ENCODE measurements around the gene ADAM10. TPM values are rescaled to one million over a fixed set of nuclear protein-coding genes. Genes with fewer than 3 reads are reported as not detected.
A peak's percentile ranks its signal among the peaks of the same experiment; 100 is the strongest.

The ADAM10 gene
- total RNA-seq, 1 donor from 2014 or later = 287 TPM

DNA sequence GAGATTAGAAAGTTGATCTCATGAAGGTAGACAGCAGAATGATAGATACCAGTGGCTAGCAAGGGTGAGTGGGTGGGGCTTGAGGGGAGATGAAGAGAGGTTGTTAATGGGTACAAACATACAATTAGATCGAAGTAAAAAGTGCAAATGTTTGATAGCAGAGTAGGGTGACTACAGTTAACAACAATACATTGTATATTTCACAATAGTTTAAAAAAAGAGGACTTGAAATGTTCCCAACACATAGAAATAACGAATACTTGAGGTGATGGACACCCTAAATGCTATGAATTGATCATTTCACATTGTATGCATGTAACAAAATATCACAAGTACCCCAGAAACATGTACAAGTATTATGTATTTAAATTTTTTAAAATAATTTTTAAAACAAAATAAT lies 47.3 kb downstream of the ADAM10 start:
- Mint-ChIP-seq H3K4me3 (ENCODE audit: unreplicated experiment) (no peak overlapping the region), H3K27me3 (ENCODE audit: unreplicated experiment) (no peaks in the 10 kb centered on the region), H3K4me1 (ENCODE audit: unreplicated experiment) (peaks cover 7% of the 10 kb centered on the region), H3K27ac (ENCODE audit: unreplicated experiment) (no peak overlapping the region), H3K36me3 (ENCODE audit: low read depth, unreplicated experiment) (peaks cover 15% of the 10 kb centered on the region), H3K9me3 (ENCODE audit: unreplicated experiment) (no peaks in the 10 kb centered on the region)
- no peak for TF ChIP-seq CTCF (IDR thresholded peaks at IDR 0.05; ENCODE audit: unreplicated experiment)
- DNase-seq (ENCODE audit: low spot score) = no peak

DNA sequence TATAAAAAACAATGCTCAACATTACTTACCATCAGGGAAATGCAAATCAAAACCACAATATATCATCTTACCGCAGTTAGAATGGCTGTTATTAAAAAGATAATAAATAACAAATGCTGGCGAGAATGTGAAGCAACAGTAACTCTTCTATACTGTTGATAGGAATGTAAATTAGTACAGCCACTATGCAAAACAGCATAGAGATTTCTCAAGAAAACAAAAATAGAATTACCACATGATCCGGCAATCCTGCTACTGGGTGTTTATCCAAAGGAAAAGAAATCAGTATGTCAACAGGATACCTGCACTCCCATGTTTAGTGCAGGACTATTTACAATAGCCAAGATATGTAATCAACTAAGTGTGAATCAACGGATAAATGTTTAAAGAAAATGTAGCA lies 48.1 kb downstream of the ADAM10 start:
- Mint-ChIP-seq H3K36me3 (ENCODE audit: low read depth, unreplicated experiment) (peaks cover 13% of the 10 kb centered on the region), H3K27me3 (ENCODE audit: unreplicated experiment) (no peaks in the 10 kb centered on the region), H3K9me3 (ENCODE audit: unreplicated experiment) (no peaks in the 10 kb centered on the region), H3K27ac (ENCODE audit: unreplicated experiment) (no peak overlapping the region), H3K4me1 (ENCODE audit: unreplicated experiment) (peaks cover 7% of the 10 kb centered on the region), H3K4me3 (ENCODE audit: unreplicated experiment) (no peak overlapping the region)
- TF ChIP-seq CTCF (IDR thresholded peaks at IDR 0.05; ENCODE audit: unreplicated experiment) = no peak
- DNase-seq (ENCODE audit: low spot score) = no peak

GRCh38 chr15:58699769-58700168 lies 49.7 kb downstream of the ADAM10 start:
- Mint-ChIP-seq H3K27ac (ENCODE audit: unreplicated experiment) (no peak overlapping the region), H3K27me3 (ENCODE audit: unreplicated experiment) (no peaks in the 10 kb centered on the region), H3K4me1 (ENCODE audit: unreplicated experiment) (peaks cover 11% of the 10 kb centered on the region), H3K36me3 (ENCODE audit: low read depth, unreplicated experiment) (peaks cover 13% of the 10 kb centered on the region), H3K9me3 (ENCODE audit: unreplicated experiment) (no peaks in the 10 kb centered on the region), H3K4me3 (ENCODE audit: unreplicated experiment) (no peak overlapping the region)
- no peak for TF ChIP-seq CTCF (IDR thresholded peaks at IDR 0.05; ENCODE audit: unreplicated experiment)
- DNase-seq (ENCODE audit: low spot score) = no peak

- H3K4me1 Mint-ChIP-seq (ENCODE audit: unreplicated experiment) = peaks cover 11% of the 10 kb centered on the region
- no peaks in the 10 kb centered on the region for H3K27me3 Mint-ChIP-seq (ENCODE audit: unreplicated experiment)
- H3K27ac Mint-ChIP-seq (ENCODE audit: unreplicated experiment) = no peak overlapping the region
- H3K4me3 Mint-ChIP-seq (ENCODE audit: unreplicated experiment) = peak overlapping the region; percentile 37
- H3K36me3 Mint-ChIP-seq (ENCODE audit: low read depth, unreplicated experiment) = peaks cover 13% of the 10 kb centered on the region
- no peaks in the 10 kb centered on the region for H3K9me3 Mint-ChIP-seq (ENCODE audit: unreplicated experiment)
- no peak for DNase-seq (ENCODE audit: low spot score)
- no peak for TF ChIP-seq CTCF (IDR thresholded peaks at IDR 0.05; ENCODE audit: unreplicated experiment)
Measured at GRCh38 chr15:58698887-58699641, 50.4 kb downstream of the ADAM10 start.

DNA sequence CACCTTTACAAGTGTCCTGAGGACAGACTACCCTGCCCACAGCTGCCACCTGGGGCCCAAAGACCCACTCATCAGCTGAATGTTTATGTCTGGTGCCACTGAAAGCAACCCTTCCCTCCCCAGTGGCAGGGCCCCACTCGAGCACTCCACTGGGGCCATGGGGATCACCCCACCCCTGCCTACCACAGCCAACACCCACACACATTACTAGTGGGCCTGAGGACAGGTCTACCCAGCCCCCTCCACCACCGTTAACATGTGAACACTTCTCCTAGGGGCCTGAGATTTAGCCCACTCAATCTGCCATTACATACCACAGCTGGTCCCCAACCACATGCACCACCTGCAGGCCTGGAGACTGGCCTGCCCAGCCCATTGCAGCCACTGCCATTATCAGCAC lies 52.3 kb downstream of the ADAM10 start:
- Mint-ChIP-seq H3K9me3 (ENCODE audit: unreplicated experiment) (no peaks in the 10 kb centered on the region), H3K4me3 (ENCODE audit: unreplicated experiment) (no peak overlapping the region), H3K36me3 (ENCODE audit: low read depth, unreplicated experiment) (peaks cover 17% of the 10 kb centered on the region), H3K27ac (ENCODE audit: unreplicated experiment) (peak overlapping the region; percentile 4), H3K27me3 (ENCODE audit: unreplicated experiment) (no peaks in the 10 kb centered on the region), H3K4me1 (ENCODE audit: unreplicated experiment) (peaks cover 7% of the 10 kb centered on the region)
- DNase-seq (ENCODE audit: low spot score) = no peak
- TF ChIP-seq CTCF (IDR thresholded peaks at IDR 0.05; ENCODE audit: unreplicated experiment) = no peak

Data from endothelial cell (in vitro differentiated cells).